AG09309 (cell line): Measurements from ENCODE around the gene EVPL.
"Not testable (repeated sequence)": the region's sequence is repeated elsewhere in the genome, so short reads cannot be mapped to it uniquely, and the experiment has no call there.

Experiments used
- DNase-seq: peaks from one replicate; pipeline ENCODE4 v3.0.0-alpha.2; 2010; ENCODE audit warnings: low read depth
- H3K4me3 ChIP-seq: 2 replicates; pipeline ENCODE4 v1.5.1; 2011; ENCODE audit warnings: mild to moderate bottlenecking, low read depth, low read length, moderate library complexity; ENCODE audit not compliant: control insufficient read depth
- TF ChIP-seq, protein P1 (sequence below): IDR thresholded peaks from 2 replicates; pipeline ENCODE4 v1.5.1; 2011; ENCODE audit warnings: mild to moderate bottlenecking, low read depth, low read length, inconsistent platforms; ENCODE audit not compliant: insufficient read depth, control insufficient read depth; ENCODE audit errors: missing control alignments

EVPL gene

DNA sequence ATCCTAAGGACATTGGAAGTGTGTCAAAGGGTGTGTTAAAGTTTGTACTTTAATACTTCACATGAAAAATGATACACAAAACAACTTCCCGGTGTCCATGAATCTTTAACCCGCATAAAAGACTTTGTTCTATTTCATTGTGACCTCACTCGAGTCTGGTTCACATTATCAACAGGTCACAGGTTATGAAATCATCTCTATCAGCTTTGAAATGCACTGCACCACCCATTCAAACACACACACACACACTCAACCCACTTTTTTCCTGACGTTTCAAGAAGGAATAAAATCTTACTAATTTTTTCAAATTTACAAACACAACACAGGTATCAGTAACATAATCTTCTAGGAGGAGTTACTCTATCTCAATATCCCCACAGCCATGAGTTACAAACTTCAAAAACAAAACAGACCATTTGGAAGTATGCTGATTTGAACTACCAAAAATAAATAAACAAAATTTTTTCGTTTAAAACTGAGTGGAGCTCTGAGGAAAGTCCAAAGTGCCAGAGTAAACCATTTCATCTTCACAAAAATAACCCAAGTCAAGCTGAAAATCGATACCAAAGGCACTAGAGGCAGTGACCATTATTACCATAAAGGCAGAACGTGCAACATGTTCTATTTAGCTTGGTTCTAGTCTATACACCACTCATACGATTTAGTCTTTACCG is 50.8 kb downstream of the EVPL start:
- no peak for DNase-seq

DNA sequence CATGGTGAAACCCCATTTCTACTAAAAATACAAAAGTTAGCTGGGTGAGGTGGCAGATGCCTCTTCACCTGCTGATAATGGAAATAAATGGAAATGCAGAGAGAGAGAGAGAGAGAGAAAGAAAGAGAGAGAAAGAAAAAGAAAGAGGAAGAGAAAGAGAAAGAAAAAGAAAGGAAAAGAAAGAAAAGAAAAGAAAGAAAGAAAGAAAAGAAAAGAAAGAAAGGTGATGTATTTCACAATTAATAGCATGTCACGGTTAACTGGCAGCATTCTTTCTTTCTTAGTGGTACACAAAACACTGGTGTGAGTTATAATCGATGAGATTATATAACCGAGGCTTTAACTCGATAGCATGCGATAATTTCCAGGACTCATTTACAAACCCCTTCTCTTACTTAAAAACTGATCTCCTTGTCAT is 51.3 kb downstream of the EVPL start:
- TF ChIP-seq, protein P1, sequence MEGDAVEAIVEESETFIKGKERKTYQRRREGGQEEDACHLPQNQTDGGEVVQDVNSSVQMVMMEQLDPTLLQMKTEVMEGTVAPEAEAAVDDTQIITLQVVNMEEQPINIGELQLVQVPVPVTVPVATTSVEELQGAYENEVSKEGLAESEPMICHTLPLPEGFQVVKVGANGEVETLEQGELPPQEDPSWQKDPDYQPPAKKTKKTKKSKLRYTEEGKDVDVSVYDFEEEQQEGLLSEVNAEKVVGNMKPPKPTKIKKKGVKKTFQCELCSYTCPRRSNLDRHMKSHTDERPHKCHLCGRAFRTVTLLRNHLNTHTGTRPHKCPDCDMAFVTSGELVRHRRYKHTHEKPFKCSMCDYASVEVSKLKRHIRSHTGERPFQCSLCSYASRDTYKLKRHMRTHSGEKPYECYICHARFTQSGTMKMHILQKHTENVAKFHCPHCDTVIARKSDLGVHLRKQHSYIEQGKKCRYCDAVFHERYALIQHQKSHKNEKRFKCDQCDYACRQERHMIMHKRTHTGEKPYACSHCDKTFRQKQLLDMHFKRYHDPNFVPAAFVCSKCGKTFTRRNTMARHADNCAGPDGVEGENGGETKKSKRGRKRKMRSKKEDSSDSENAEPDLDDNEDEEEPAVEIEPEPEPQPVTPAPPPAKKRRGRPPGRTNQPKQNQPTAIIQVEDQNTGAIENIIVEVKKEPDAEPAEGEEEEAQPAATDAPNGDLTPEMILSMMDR: no peak
- no peak overlapping the region for H3K4me3 ChIP-seq
- no peak for DNase-seq

More for the DNA sequence above, 50.8 kb downstream of the EVPL start:
- no peak overlapping the region for H3K4me3 ChIP-seq
- TF ChIP-seq, protein P1: no peak

DNA sequence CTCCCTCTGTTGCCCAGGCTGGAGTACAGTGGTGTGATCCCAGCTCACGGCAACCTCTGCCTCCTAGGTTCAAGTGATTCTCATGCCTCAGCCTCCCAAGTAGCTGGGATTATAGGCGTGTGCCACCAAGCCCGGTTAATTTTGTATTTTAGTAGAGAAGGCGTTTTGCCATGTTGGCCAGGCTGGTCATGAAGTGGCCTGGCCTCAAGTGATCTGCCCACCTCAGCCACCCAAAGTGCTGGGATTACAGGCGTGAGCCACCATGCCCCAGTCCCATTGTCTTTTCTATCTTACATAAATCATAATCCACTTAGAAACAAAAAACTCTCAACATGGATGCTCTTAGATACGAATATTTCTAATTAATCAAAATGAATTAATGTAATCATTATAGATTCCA is 51.9 kb downstream of the EVPL start:
- H3K4me3 ChIP-seq, DNase-seq: not testable (repeated sequence)

DNA sequence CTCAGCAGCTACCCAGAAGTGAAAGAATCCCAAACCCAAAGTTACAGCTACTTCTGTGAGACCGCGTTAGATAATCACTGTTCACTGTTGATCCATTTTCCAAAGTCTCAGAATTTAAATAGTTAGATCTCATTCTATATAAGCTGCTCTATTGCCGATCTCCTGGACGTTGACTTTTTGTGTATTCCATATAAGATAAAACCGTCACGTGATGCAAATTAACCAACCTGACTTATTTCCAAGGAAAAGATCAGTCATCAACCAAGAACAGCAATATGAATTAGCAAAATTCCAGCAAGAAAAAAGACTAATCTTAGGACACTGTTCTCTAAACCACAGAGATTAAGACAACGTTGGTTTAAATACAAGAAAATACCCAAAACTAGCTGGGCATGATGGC is 56.5 kb downstream of the EVPL start:
- no peak overlapping the region for H3K4me3 ChIP-seq
- TF ChIP-seq, protein P1: no peak
- DNase-seq: no peak

DNA sequence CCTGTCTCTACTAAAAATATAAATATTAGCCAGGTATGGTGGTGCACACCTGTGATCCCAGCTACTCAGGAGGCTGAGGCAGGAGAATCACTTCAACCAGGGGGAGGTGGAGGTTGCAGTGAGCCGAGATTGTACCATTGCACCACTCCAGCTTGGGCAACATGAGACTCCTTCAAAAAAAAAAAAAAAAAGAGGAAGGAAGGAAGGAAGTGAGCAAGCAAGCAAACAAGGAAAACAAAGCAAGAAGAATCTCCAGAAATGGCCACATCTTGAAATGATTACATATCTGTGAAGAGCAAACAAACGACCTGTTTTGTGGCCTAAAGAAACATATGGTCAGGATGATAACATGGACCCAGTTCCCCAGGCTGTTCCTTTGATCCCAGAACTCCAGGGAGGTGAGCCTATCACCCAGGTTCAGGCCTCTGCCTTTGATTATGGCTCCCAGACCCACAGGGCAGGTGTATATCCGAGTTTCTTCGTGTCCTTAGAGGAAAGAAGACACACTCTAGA is 57.0 kb downstream of the EVPL start:
- DNase-seq: no peak
- no peak overlapping the region for H3K4me3 ChIP-seq
- TF ChIP-seq, protein P1: no peak

DNA sequence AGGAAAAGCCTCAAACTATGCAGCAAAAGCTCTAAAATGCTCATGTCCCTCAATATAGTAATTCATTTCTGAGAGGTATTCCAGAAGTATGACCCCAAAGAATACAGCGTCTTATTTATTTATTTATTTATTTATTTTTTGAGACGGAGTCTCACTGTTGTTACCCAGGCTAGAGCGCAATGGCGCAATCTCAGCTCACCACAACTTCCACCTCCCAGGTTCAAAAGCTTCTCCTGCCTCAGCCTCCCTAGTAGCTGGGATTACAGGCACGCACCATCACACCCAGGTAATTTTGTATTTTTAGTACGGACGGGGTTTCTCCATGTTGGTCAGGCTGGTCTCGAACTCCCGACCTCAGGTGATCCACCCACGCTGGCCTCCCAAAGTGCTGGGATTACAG is 58.1 kb downstream of the EVPL start:
- not testable (repeated sequence) for H3K4me3 ChIP-seq, DNase-seq

DNA sequence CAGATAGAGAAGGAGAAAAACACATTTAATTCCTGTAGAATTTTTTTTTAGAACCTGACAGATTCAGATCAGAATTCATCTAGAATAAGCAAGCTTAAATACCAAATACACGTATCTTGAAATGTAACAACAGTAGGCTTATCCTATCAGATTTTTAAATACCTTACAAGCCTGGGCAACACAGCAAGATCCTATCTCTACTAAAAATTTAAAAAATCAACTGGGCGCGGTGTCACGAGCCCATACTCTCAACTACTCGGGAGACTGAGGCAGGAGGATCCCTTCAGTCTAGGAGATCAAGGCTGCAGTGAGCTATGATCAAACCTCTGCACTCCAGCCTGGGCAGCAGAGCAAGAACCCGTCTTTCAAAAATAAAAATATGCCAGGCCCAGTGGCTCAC is 61.6 kb downstream of the EVPL start:
- TF ChIP-seq, protein P1: no peak
- no peak for DNase-seq
- no peak overlapping the region for H3K4me3 ChIP-seq
